Glutamatergic neuron (in vitro differentiated cells): ENCODE measurements around the gene RAI1. TPM values are rescaled to one million over a fixed set of nuclear protein-coding genes. Genes with fewer than 3 reads are reported as not detected.
A peak's percentile ranks its signal among the peaks of the same experiment; 100 is the strongest.
"Not testable (repeated sequence)": the region's sequence is repeated elsewhere in the genome, so short reads cannot be mapped to it uniquely, and the experiment has no call there.

Experiments
- DNase-seq: peaks from one replicate; pipeline ENCODE4 v3.0.0; 2022
- H3K27ac Mint-ChIP-seq: one replicate; pipeline ENCODE4 v1.8.0; 2020; ENCODE audit warnings: mild to moderate bottlenecking, mixed read lengths, inconsistent platforms; ENCODE audit not compliant: unreplicated experiment
- H3K27me3 Mint-ChIP-seq: one replicate; pipeline ENCODE4 v1.8.0; 2020; ENCODE audit warnings: mild to moderate bottlenecking, moderate library complexity, mixed read lengths, inconsistent platforms; ENCODE audit not compliant: unreplicated experiment
- H3K36me3 Mint-ChIP-seq: one replicate; pipeline ENCODE4 v1.8.0; 2020; ENCODE audit warnings: mild to moderate bottlenecking, mixed read lengths, inconsistent platforms; ENCODE audit not compliant: unreplicated experiment
- H3K4me1 Mint-ChIP-seq: one replicate; pipeline ENCODE4 v1.8.0; 2020; ENCODE audit warnings: mild to moderate bottlenecking, low read depth, mixed read lengths, inconsistent platforms; ENCODE audit not compliant: unreplicated experiment
- H3K4me3 Mint-ChIP-seq: one replicate; pipeline ENCODE4 v1.8.0; 2020; ENCODE audit warnings: mild to moderate bottlenecking, mixed read lengths, inconsistent platforms; ENCODE audit not compliant: unreplicated experiment
- H3K9me3 Mint-ChIP-seq: one replicate; pipeline ENCODE4 v1.8.0; 2020; ENCODE audit warnings: mild to moderate bottlenecking, moderate library complexity, mixed read lengths, inconsistent platforms; ENCODE audit not compliant: unreplicated experiment
- total RNA-seq: library from RNA; stranded (reverse); fragmentation: NEBNext Ultra II Directional; extraction: Animal tissue kit (Norgen Biotek cat#: 25700); gene quantifications from one replicate; pipeline ENCODE4 v1.2.1, GENCODE V29; 2021; ENCODE audit not compliant: unreplicated experiment
- TF ChIP-seq, protein P1 (sequence below): fragments of 200-600 bp; sonication (generic); IDR thresholded peaks from one replicate; pipeline ENCODE4 v1.5.0; 2021; ENCODE audit not compliant: partially characterized antibody, unreplicated experiment

The RAI1 gene
- total RNA-seq, 1 donor from 2014 or later, result 70.2 TPM

GRCh38 chr17:17677299-17678040 is 3.8 kb upstream of the RAI1 start:
- DNase-seq, result no peak
- Mint-ChIP-seq H3K36me3 (no peaks in the 10 kb centered on the region), H3K27me3 (peaks cover 14% of the 10 kb centered on the region), H3K4me3 (no peak overlapping the region), H3K4me1 (peaks cover 16% of the 10 kb centered on the region), H3K9me3 (peaks cover 10% of the 10 kb centered on the region), H3K27ac (no peak overlapping the region)
- TF ChIP-seq, protein P1, sequence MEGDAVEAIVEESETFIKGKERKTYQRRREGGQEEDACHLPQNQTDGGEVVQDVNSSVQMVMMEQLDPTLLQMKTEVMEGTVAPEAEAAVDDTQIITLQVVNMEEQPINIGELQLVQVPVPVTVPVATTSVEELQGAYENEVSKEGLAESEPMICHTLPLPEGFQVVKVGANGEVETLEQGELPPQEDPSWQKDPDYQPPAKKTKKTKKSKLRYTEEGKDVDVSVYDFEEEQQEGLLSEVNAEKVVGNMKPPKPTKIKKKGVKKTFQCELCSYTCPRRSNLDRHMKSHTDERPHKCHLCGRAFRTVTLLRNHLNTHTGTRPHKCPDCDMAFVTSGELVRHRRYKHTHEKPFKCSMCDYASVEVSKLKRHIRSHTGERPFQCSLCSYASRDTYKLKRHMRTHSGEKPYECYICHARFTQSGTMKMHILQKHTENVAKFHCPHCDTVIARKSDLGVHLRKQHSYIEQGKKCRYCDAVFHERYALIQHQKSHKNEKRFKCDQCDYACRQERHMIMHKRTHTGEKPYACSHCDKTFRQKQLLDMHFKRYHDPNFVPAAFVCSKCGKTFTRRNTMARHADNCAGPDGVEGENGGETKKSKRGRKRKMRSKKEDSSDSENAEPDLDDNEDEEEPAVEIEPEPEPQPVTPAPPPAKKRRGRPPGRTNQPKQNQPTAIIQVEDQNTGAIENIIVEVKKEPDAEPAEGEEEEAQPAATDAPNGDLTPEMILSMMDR, result no peak

DNA sequence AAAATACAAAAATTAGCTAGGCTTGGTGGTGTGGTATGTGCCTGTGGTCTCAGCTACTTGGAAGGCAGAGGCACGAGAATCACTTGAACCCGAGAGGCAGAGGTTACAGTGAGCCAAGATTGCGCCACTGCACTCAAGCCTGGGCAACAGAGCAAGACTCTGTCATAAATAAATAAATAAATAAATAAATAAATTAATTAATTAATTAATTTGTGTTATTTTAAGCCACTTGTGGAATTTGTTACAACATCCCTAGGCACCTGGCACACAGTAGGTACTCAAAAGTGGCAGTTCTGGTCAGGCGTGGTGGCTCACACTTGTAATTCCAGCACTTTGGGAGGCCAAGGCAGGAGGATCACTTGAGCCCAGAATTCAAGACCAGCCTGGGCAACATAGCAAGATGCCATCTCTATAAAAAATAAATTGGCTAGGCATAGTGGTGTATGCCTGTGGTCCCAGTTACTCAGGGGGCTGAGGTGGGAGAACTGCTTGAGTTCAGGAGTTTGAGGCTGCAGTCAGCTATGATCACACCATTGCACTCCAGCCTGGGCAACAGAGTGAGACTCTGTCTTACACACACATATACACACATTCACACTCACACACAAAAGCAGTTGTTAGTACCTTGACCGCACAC is 3.1 kb upstream of the RAI1 start:
- not testable (repeated sequence) for H3K27ac Mint-ChIP-seq, DNase-seq, H3K9me3 Mint-ChIP-seq, H3K4me3 Mint-ChIP-seq, H3K4me1 Mint-ChIP-seq, H3K36me3 Mint-ChIP-seq
- peaks cover 14% of the 10 kb centered on the region for H3K27me3 Mint-ChIP-seq

DNA sequence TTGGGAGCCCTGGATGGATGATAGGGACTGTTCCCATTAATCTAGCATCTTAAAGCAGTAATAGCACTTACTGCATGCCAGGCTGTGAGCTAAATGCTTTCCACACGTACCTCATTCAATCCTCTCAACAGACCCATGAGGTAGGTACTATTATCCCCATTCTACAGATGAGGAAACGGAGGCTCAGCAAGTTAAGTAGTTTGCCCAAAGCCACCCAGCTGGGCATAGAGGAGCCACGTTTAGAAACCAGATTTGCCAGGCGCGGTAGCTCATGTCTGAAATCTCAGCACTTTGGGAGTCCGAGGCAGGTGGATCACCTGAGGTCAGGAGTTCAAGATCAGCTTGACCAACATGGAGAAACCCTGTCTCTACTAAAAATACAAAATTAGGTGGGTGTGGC is 2.0 kb upstream of the RAI1 start:
- no peak for DNase-seq
- Mint-ChIP-seq H3K4me3 (no peak overlapping the region), H3K36me3 (no peaks in the 10 kb centered on the region), H3K27me3 (peaks cover 14% of the 10 kb centered on the region), H3K27ac (no peak overlapping the region), H3K4me1 (peaks cover 10% of the 10 kb centered on the region), H3K9me3 (peaks cover 14% of the 10 kb centered on the region)
- TF ChIP-seq, protein P1, result no peak

DNA sequence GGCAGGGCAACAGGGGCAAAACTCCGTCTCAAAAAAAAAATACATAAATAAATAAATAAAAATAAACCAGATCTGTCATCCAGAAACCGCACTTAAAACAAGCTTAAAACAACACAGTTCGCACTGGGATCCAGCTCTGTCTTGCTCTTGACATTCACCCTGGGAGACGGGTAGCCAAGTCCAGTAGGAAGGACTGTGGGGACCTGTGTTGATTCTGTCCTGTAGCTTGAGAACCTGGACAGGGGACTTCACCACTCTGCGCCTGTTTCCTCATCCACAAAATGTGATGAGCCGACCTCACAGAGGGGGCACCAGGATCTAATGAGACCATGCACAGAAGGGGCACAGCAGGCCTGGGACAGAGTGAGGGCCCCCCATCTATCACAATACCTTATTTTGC is 1.5 kb upstream of the RAI1 start:
- peaks cover 16% of the 10 kb centered on the region for H3K27me3 Mint-ChIP-seq
- H3K4me3 Mint-ChIP-seq, result no peak overlapping the region
- H3K27ac Mint-ChIP-seq, result no peak overlapping the region
- peaks cover 16% of the 10 kb centered on the region for H3K9me3 Mint-ChIP-seq
- TF ChIP-seq, protein P1, result no peak
- H3K4me1 Mint-ChIP-seq, result peaks cover 13% of the 10 kb centered on the region
- no peaks in the 10 kb centered on the region for H3K36me3 Mint-ChIP-seq
- no peak for DNase-seq

- Mint-ChIP-seq H3K27ac (peak overlapping the region; percentile 5), H3K4me1 (peaks cover 17% of the 10 kb centered on the region), H3K9me3 (peaks cover 14% of the 10 kb centered on the region), H3K4me3 (peak overlapping the region; percentile 41), H3K36me3 (no peaks in the 10 kb centered on the region), H3K27me3 (peaks cover 18% of the 10 kb centered on the region)
- TF ChIP-seq, protein P1, result no peak
- no peak for DNase-seq
These were observed 626 bp upstream of the RAI1 start for GRCh38 chr17:17680477-17681186.
